K562 (cell line): Measurements from ENCODE around the gene EMC9. TPM values are rescaled to one million over a fixed set of nuclear protein-coding genes. Genes with fewer than 3 reads are reported as not detected.

Source experiments
- CBFA2T2 ChIP-seq: fragments of 450-650 bp; conservative IDR thresholded peaks from 2 replicates; pipeline ENCODE4 v1.6.1; 2017; ENCODE audit warnings: mild to moderate bottlenecking
- CHD4 ChIP-seq: fragments of 200-600 bp; sonication (generic); IDR thresholded peaks from 3 replicates; pipeline ENCODE4 v1.6.1; 2012; ENCODE audit warnings: low read depth, mild to moderate bottlenecking, mixed read lengths, low read length, inconsistent platforms; ENCODE audit not compliant: insufficient read depth, insufficient replicate concordance, poor library complexity, severe bottlenecking
- ELF1 ChIP-seq: fragments of 200-800 bp; sonication (Bioruptor generic); IDR thresholded peaks from 2 replicates; pipeline ENCODE4 v1.6.1; 2016; ENCODE audit warnings: missing genetic modification characterization, missing compliant biosample characterization
- FOSL1 ChIP-seq: fragments of 200-800 bp; sonication (Bioruptor generic); conservative IDR thresholded peaks from 2 replicates; pipeline ENCODE4 v1.6.1; 2016; ENCODE audit warnings: missing genetic modification characterization, missing compliant biosample characterization
- MEF2A ChIP-seq: IDR thresholded peaks from 2 replicates; pipeline ENCODE4 v1.6.1; 2011; ENCODE audit warnings: low read depth, mild to moderate bottlenecking, low read length, moderate library complexity; ENCODE audit not compliant: control insufficient read depth
- SNRNP70 ChIP-seq: fragments of 200-400 bp; formaldehyde crosslinking; optimal IDR thresholded peaks from 2 replicates; pipeline ENCODE3; 2017; ENCODE audit warnings: low read depth, low read length
- SOX6 ChIP-seq: fragments of 450-650 bp; IDR thresholded peaks from 2 replicates; pipeline ENCODE4 v1.6.1; 2014; ENCODE audit warnings: mild to moderate bottlenecking
- ZBTB33 ChIP-seq: sonication (generic); formaldehyde crosslinking; IDR thresholded peaks from 2 replicates; pipeline ENCODE4 v1.8.1; 2023; ENCODE audit warnings: mild to moderate bottlenecking, missing genetic modification reagents
- ZBTB43 ChIP-seq: sonication (generic); formaldehyde crosslinking; IDR thresholded peaks from 2 replicates; pipeline ENCODE4 v1.8.0; 2023; ENCODE audit warnings: mild to moderate bottlenecking, missing genetic modification reagents
- ZBTB7A ChIP-seq: IDR thresholded peaks from 2 replicates; pipeline ENCODE4 v1.6.1; 2011; ENCODE audit warnings: low read depth, mild to moderate bottlenecking, low read length, moderate library complexity, borderline replicate concordance; ENCODE audit not compliant: control insufficient read depth
- ZNF217 ChIP-seq: sonication (generic); formaldehyde crosslinking; IDR thresholded peaks from 2 replicates; pipeline ENCODE4 v1.8.0; 2022; ENCODE audit warnings: mild to moderate bottlenecking, missing genetic modification reagents
- polyA plus RNA-seq, 8 experiments: library from polyadenylated mRNA; depleted of rRNA in 4 of 8; stranded (reverse) in 5 of 8; unstranded in 3 of 8; fragments of >200 nt; fragmentation: Nextera tagmentation in 2 of 8; fragmentation: Illumina TruSeq in 1 of 8; extraction: Ambion mirVana in 2 of 8; extraction: Trizol in 1 of 8; gene quantifications; 2 replicates each; pipeline versions ENCODE4 v1.2.1 to v1.2.3, GENCODE V29; 2011 to 2014; ENCODE audit warnings: inconsistent platforms in 1 of 8, missing spikeins in 1 of 8
- total RNA-seq, 7 experiments: library from RNA; depleted of rRNA in 6 of 7; stranded (reverse); fragments of >200 nt in 6 of 7; fragmentation: Illumina TruSeq in 2 of 7; extraction: Trizol in 2 of 7; gene quantifications; 2 replicates each; pipeline versions ENCODE4 v1.2.1 to v1.2.3, GENCODE V29; 2011 to 2021; ENCODE audit warnings: low replicate concordance in 1 of 7
- TF ChIP-seq, protein P1 (sequence below): fragments of 150-350 bp; IDR thresholded peaks from 2 replicates; pipeline ENCODE4 v1.6.1; 2014; ENCODE audit warnings: low read depth, mild to moderate bottlenecking, low read length, borderline replicate concordance
- TF ChIP-seq, protein P2 (sequence below): fragments of 250-450 bp; sonication (Bioruptor Pico); IDR thresholded peaks from 2 replicates; pipeline ENCODE4 v1.4.0; 2020

The EMC9 gene
- total and polyA plus RNA-seq, 9 of the 15 experiments (the other 6 are each of a cell fraction or from before 2014, with no cell fraction given), result 3.1 to 13.2 (median 7.8) TPM

DNA sequence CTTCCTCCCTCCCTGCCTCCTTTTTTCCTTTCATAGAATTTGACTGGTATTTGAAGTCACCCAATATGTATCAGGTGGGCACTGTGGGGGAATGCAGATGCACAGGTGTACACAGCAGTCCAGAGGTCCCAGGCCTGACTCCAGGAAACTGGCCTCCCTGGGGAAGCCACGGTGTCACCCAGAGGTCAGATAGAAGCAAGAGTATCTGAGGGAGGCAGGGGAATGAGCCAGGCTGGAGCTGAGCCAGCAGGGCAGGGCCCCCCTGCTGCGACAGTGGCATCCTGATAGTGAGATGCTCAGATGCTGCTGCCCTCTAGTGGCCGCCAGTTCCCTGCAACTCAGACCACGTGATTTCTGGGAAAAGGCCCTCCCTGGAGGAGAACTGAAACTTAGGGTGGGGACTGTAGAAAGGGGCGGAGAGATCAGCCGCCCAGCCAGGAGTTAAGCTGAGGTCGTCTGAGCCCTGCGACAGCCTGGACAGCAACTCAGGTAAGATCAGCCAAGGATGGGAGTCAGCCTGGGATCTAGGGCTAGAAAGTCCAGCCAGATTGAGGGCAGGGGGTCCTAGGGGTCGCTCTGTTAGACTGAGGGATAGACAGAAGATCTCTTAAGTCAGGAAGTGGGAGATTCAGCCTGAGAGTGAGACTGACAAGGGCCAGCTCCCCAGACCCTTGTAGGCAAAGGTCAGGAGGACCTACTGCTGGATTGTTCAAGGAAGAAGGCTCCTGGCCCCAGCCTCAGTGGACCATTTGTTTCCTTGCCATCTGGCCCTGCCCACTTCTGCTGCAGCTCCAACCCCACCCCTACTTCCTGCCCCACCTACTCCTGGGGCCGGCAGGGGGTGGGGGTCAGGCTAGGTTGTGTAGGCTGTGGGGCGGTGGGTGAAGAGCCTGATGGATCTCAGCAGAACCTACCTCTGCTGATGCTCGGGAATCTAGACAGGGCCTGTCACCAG lies 19.7 kb upstream of the EMC9 start, which contains the start of gene IRF9 (continued):
- TF ChIP-seq MEF2A (no peak), ELF1 (tag) (no peak), SNRNP70 (no peak), CHD4 (no peak), ZNF217 (CRISPR knock-in tag) (no peak), CBFA2T2 (peak; percentile 76), ZBTB7A (no peak; the same call in 1 of the 2 replicates), FOSL1 (no peak), SOX6 (peak; percentile 73), ZBTB33 (CRISPR knock-in tag) (no peak), ZBTB43 (CRISPR knock-in tag) (no peak)
- TF ChIP-seq, protein P1, sequence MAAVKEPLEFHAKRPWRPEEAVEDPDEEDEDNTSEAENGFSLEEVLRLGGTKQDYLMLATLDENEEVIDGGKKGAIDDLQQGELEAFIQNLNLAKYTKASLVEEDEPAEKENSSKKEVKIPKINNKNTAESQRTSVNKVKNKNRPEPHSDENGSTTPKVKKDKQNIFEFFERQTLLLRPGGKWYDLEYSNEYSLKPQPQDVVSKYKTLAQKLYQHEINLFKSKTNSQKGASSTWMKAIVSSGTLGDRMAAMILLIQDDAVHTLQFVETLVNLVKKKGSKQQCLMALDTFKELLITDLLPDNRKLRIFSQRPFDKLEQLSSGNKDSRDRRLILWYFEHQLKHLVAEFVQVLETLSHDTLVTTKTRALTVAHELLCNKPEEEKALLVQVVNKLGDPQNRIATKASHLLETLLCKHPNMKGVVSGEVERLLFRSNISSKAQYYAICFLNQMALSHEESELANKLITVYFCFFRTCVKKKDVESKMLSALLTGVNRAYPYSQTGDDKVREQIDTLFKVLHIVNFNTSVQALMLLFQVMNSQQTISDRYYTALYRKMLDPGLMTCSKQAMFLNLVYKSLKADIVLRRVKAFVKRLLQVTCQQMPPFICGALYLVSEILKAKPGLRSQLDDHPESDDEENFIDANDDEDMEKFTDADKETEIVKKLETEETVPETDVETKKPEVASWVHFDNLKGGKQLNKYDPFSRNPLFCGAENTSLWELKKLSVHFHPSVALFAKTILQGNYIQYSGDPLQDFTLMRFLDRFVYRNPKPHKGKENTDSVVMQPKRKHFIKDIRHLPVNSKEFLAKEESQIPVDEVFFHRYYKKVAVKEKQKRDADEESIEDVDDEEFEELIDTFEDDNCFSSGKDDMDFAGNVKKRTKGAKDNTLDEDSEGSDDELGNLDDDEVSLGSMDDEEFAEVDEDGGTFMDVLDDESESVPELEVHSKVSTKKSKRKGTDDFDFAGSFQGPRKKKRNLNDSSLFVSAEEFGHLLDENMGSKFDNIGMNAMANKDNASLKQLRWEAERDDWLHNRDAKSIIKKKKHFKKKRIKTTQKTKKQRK, result no peak
- TF ChIP-seq, protein P2, sequence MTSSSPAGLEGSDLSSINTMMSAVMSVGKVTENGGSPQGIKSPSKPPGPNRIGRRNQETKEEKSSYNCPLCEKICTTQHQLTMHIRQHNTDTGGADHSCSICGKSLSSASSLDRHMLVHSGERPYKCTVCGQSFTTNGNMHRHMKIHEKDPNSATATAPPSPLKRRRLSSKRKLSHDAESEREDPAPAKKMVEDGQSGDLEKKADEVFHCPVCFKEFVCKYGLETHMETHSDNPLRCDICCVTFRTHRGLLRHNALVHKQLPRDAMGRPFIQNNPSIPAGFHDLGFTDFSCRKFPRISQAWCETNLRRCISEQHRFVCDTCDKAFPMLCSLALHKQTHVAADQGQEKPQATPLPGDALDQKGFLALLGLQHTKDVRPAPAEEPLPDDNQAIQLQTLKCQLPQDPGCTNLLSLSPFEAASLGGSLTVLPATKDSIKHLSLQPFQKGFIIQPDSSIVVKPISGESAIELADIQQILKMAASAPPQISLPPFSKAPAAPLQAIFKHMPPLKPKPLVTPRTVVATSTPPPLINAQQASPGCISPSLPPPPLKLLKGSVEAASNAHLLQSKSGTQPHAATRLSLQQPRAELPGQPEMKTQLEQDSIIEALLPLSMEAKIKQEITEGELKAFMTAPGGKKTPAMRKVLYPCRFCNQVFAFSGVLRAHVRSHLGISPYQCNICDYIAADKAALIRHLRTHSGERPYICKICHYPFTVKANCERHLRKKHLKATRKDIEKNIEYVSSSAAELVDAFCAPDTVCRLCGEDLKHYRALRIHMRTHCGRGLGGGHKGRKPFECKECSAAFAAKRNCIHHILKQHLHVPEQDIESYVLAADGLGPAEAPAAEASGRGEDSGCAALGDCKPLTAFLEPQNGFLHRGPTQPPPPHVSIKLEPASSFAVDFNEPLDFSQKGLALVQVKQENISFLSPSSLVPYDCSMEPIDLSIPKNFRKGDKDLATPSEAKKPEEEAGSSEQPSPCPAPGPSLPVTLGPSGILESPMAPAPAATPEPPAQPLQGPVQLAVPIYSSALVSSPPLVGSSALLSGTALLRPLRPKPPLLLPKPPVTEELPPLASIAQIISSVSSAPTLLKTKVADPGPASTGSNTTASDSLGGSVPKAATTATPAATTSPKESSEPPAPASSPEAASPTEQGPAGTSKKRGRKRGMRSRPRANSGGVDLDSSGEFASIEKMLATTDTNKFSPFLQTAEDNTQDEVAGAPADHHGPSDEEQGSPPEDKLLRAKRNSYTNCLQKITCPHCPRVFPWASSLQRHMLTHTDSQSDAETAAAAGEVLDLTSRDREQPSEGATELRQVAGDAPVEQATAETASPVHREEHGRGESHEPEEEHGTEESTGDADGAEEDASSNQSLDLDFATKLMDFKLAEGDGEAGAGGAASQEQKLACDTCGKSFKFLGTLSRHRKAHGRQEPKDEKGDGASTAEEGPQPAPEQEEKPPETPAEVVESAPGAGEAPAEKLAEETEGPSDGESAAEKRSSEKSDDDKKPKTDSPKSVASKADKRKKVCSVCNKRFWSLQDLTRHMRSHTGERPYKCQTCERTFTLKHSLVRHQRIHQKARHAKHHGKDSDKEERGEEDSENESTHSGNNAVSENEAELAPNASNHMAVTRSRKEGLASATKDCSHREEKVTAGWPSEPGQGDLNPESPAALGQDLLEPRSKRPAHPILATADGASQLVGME (CRISPR knock-in tag), result no peak
